Endothelial cell of umbilical vein (primary cell): ENCODE measurements around the gene JSRP1.

ENCODE experiments used
- EZH2 ChIP-seq: IDR thresholded peaks from 2 replicates; pipeline ENCODE4 v1.6.1; 2012; ENCODE audit warnings: borderline replicate concordance, low read depth, mild to moderate bottlenecking, moderate library complexity, low read length, inconsistent platforms; ENCODE audit not compliant: severe bottlenecking
- POLR2A ChIP-seq: IDR thresholded peaks from 2 replicates; pipeline ENCODE4 v1.6.1; 2012; ENCODE audit warnings: low read depth, mild to moderate bottlenecking, control low read depth, low read length
- POLR2AphosphoS5 ChIP-seq: IDR thresholded peaks from 2 replicates; pipeline ENCODE4 v1.6.1; 2012; ENCODE audit warnings: low read depth, mild to moderate bottlenecking, control low read depth, low read length, moderate library complexity; ENCODE audit not compliant: insufficient read depth
- TF ChIP-seq, protein P1 (sequence below), 2 donors: IDR thresholded peaks; 1 replicate in 1 of 2; 2 replicates in 1 of 2; pipeline ENCODE4 v1.5.1; 2011; ENCODE audit warnings: low read length in 2 of 2, mild to moderate bottlenecking in 2 of 2, moderate library complexity in 2 of 2, control low read depth in 1 of 2, inconsistent platforms in 1 of 2, low read depth in 1 of 2; ENCODE audit not compliant: insufficient read depth in 1 of 2; ENCODE audit errors: extremely low read depth in 1 of 2

GRCh38 chr19:2259336-2259735 is 3.1 kb upstream of the JSRP1 start:
- TF ChIP-seq, protein P1, sequence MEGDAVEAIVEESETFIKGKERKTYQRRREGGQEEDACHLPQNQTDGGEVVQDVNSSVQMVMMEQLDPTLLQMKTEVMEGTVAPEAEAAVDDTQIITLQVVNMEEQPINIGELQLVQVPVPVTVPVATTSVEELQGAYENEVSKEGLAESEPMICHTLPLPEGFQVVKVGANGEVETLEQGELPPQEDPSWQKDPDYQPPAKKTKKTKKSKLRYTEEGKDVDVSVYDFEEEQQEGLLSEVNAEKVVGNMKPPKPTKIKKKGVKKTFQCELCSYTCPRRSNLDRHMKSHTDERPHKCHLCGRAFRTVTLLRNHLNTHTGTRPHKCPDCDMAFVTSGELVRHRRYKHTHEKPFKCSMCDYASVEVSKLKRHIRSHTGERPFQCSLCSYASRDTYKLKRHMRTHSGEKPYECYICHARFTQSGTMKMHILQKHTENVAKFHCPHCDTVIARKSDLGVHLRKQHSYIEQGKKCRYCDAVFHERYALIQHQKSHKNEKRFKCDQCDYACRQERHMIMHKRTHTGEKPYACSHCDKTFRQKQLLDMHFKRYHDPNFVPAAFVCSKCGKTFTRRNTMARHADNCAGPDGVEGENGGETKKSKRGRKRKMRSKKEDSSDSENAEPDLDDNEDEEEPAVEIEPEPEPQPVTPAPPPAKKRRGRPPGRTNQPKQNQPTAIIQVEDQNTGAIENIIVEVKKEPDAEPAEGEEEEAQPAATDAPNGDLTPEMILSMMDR (IDR thresholded peaks at IDR 0.05; ENCODE audit: extremely low read depth in 1 of 2, insufficient read depth in 1 of 2, low read depth in 1 of 2, low read length in 2 of 2), result no peak
- TF ChIP-seq EZH2 (no peak), POLR2A (no peak), POLR2AphosphoS5 (no peak)
